ENCODE data around the gene NCR2.

Gene NCR2

GRCh38 chr6:41331401-41332150 lies 3.8 kb upstream of the NCR2 start:
- DNase-seq (ENCODE audit: low spot score) = no peak

GRCh38 chr6:41332241-41332640 lies 3.2 kb upstream of the NCR2 start:
- DNase-seq (ENCODE audit: low spot score) = no peak

DNA sequence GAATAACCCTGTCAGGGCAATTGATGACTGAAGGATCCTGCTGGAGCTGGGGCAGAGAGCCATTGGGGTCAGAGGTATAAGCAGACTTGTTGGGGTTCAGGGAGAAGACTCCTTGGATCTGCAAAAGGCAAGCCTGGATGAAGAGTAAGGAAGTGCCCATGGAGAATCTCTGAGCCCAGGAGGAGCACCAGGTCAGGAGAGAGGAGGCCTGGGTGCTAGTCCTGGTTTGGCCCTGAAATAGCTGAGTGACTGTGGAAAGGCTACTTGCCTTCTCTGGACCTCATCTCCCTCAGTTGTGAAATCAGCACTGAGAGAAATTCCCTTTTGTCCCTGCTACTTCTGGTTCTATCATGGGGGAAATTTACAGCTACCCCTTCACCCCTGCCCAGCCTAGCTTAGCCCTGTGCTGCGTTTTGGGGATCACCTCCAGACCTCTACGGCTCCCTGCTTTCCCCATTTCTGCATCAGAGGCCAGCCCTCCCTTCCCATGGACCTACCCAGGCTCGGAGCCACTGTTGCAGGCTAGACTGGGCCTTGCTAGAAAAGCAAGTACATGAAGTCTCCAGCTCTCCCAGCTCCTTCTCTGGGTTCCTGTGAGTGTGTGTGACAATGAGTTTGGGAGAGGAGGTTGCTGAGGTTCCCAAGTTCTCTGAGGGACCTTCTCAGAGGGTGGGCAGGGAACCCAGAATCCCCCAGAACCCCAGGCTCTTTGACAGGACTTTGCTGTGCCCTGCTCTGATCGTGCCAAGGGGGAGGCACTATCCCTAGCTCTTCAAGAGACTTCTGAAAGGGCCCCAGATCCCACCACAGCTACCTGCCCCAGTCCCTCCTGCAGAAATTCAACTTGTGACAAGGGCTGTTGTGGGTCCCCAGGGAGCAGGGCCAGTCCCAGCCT lies 2.3 kb upstream of the NCR2 start:
- DNase-seq (ENCODE audit: low spot score) = no peak

- no peak for DNase-seq (ENCODE audit: low spot score)
These were observed 847 bp upstream of the NCR2 start for GRCh38 chr6:41334482-41335040.

DNA sequence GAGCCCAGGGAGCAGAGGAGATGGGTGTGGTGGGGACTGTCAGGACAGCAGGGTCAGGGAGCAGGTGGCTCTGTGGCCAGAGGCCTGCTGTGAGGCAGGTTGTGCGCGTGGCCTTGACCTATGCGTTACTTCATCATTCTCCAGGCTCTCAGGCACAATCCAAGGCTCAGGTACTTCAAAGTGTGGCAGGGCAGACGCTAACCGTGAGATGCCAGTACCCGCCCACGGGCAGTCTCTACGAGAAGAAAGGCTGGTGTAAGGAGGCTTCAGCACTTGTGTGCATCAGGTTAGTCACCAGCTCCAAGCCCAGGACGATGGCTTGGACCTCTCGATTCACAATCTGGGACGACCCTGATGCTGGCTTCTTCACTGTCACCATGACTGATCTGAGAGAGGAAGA lies 535 bp downstream of the NCR2 start:
- DNase-seq (ENCODE audit: low spot score) = no peak

DNA sequence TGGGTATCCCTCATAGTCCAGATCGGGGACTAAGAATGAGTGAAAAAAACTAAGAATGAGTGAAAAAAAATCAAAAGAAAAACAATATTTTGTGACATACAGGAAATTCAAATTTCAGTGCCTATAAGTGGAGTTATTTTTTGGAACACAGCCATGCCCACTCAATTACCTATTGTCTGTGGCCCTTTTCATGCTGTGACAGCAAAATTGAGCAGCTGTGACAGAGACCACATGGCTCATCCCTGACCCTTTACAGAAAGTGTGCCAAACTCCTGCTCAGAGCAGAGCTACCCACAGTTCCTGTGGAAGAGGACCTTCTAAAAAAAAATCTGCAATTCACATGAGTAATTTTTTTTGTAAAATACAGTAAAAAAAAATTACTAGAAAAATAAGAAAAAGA lies 1.4 kb downstream of the NCR2 start:
- DNase-seq (ENCODE audit: low spot score) = no peak

GRCh38 chr6:41337709-41338108 lies 2.3 kb downstream of the NCR2 start:
- no peak for DNase-seq (ENCODE audit: low spot score)

GRCh38 chr6:41338659-41339058 lies 3.3 kb downstream of the NCR2 start:
- no peak for DNase-seq (ENCODE audit: low spot score)

GRCh38 chr6:41341580-41341979 lies 6.2 kb downstream of the NCR2 start:
- no peak for DNase-seq (ENCODE audit: low spot score)

DNA sequence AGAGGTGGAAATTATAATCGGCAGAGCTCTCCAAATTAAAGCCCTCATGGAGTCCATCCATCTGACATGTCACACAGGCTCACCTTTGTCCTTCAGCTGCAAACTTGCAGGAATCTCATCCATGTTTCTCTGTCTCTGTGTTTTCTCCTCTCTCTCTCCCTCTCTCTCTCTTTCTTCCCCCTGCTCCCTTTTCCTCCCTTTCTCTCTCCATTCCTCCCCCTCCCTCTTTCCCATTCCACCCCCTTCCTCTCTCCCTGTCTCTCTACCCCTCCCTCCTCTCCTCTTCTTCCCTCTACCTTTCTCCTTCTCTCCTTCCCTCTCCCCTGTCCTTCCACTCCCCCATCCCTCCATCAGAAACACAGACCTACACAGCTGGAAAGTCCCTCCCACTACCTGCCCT lies 6.8 kb downstream of the NCR2 start:
- DNase-seq (ENCODE audit: low spot score) = no peak

- no peak for DNase-seq (ENCODE audit: low spot score)
These were observed 8.3 kb downstream of the NCR2 start for GRCh38 chr6:41343641-41344187.

DNA sequence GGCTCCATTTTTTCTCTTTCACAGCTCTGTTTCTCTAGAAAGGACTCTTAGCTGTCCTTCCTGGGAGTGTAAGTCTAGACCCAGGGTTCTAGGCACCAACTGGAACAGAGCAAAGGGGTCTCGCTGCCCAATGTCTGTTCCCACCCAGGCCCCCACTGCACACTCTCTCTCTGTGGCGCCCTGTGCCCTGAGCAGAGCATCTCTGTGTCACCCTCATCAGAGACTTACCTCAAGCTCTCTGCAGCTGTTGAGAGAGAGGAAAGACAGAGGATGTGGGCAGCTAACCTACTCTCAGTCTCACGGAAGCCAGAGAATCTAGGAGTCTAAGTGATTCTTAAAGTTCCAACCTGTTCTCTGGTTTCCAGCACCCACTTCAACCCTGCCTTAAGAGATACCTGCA lies 9.5 kb downstream of the NCR2 start:
- no peak for DNase-seq (ENCODE audit: low spot score)

- no peak for DNase-seq (ENCODE audit: low spot score)
These were observed 10.5 kb downstream of the NCR2 start for GRCh38 chr6:41345901-41346300.

- DNase-seq (ENCODE audit: low spot score) = no peak
These were observed 11.0 kb downstream of the NCR2 start for GRCh38 chr6:41346441-41346840.

- DNase-seq (ENCODE audit: low spot score) = no peak
These were observed 12.1 kb downstream of the NCR2 start for GRCh38 chr6:41347378-41348050.

GRCh38 chr6:41348934-41349333 lies 13.5 kb downstream of the NCR2 start:
- no peak for DNase-seq (ENCODE audit: low spot score)

DNA sequence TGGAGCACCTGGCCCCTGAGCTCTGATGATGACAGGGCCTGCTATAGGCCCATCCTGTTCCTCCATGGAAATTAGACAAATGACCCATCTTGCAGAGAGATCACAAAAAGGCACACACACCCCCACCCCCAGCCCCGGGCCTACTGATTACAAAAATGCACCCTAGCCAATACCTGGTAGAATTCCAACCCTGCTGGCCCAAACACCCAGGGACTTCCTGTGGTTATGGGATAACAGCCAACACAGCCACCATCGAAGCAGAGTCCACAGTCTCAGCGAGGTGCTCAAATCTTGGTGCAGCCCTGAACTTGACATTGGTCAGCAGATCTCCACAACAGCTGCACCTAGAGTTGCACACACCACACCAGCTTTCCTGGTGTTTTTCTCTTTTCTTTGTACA lies 17.0 kb downstream of the NCR2 start:
- DNase-seq (ENCODE audit: low spot score) = no peak

DNA sequence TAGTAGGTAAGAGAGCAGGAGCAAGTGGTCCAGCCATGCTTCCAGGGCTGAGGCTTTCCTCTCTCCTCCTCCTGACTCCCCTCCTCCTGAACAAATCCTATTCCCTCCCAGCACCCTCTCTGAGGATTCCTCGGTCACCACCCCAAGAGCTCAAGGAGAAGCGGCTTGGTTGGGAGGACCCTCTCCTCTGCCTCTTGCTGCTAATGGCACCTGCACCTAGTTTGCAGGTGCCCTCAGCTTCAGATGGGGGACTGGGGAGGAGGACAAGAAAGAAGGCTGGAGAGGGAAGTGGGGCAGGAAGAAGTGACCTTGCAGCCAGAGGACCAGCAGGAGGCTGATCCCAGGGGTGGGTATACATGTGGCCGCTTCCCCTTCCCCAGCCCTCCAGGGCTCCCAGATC lies 17.5 kb downstream of the NCR2 start:
- DNase-seq (ENCODE audit: low spot score) = no peak

- DNase-seq (ENCODE audit: low spot score) = no peak
These were observed 17.9 kb downstream of the NCR2 start for GRCh38 chr6:41353333-41353732.

DNA sequence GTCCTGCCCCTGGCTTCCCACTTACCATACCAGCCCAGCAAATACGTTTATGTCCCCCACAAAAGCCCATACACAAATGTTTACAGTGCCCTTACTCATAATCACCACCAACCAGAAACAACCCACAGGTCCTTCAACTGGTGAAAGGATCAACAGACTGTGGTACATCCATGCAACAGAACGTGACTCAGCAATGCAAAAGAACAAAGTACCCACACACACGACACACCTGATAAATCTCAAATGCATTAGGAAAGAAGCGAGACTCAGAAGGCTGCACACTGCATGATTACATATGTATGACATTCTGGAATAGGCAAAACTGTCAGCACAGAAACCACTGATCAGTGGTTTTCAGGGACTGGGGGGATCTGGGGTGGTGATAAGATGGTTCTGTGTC lies 20.5 kb downstream of the NCR2 start:
- DNase-seq (ENCODE audit: low spot score) = no peak

DNA sequence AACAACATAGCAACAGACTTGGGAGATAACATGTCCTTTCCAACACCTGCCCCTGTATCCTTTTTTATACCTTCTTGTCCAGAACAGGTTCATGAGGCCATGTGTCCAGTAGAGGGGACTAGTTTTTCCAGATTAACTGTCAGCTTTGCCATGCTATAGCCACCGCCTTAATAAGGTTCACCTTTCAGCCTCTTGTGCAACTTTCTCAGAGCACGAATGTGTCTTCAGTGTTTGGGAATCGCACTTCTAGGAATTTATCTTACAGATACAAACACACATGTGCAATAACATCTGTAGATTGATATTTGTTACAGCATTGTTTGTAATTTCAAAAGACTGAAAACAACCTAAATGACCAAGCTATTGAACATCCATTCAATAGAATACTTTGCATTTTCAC lies 21.4 kb downstream of the NCR2 start:
- DNase-seq (ENCODE audit: low spot score) = no peak

- DNase-seq (ENCODE audit: low spot score) = no peak
These were observed 23.1 kb downstream of the NCR2 start for GRCh38 chr6:41358503-41358902.

Measured in AG08395 (cell line).